Natural killer cell treated with Interleukin-12 subunit alpha and Interleukin-12 subunit beta and Interleukin-15 and Interleukin-18, amount 100 ng/mL, for 72 hours (primary cell): ENCODE data around the gene OR4E1. TPM values are rescaled to one million over a fixed set of nuclear protein-coding genes. Genes with fewer than 3 reads are reported as not detected.
"Not testable (repeated sequence)": the region's sequence is repeated elsewhere in the genome, so short reads cannot be mapped to it uniquely, and the experiment has no call there.

Experiments
- ATAC-seq, 2 donors: fragments of 150-1000 bp; cut with Tn5 transposase in 1 of 2; sonication (Bioruptor Pico), chemical (Tn5 transposase) in 1 of 2; 2 replicates each; pipeline ENCODE4 v1.10.0; 2021
- DNase-seq: peaks from one replicate; pipeline ENCODE4 v3.0.0; 2022; ENCODE audit warnings: low spot score
- H3K27ac Mint-ChIP-seq, 2 donors: 1 replicate in 1 of 2; 2 replicates in 1 of 2; pipeline ENCODE4 v1.8.0; 2022; ENCODE audit warnings: mixed read lengths in 2 of 2, mild to moderate bottlenecking in 1 of 2, moderate library complexity in 1 of 2
- H3K27me3 Mint-ChIP-seq, 2 donors: 1 replicate in 1 of 2; 2 replicates in 1 of 2; pipeline ENCODE4 v1.8.0; 2022; ENCODE audit warnings: mixed read lengths in 2 of 2
- H3K36me3 Mint-ChIP-seq: one replicate; pipeline ENCODE4 v1.8.0; 2022; ENCODE audit warnings: mixed read lengths
- H3K4me1 Mint-ChIP-seq, 2 donors: 1 replicate in 1 of 2; 2 replicates in 1 of 2; pipeline ENCODE4 v1.8.0; 2022; ENCODE audit warnings: low read depth in 2 of 2, mixed read lengths in 2 of 2, mild to moderate bottlenecking in 1 of 2
- H3K4me3 Mint-ChIP-seq: one replicate; pipeline ENCODE4 v1.8.0; 2022; ENCODE audit warnings: mixed read lengths
- H3K9me3 Mint-ChIP-seq: 2 replicates; pipeline ENCODE4 v1.8.0; 2022; ENCODE audit warnings: mixed read lengths
- total RNA-seq, 2 donors: library from RNA; stranded (reverse); gene quantifications; one replicate each; pipeline ENCODE4 v1.2.3, GENCODE V29; 2022

OR4E1 gene, protein sequence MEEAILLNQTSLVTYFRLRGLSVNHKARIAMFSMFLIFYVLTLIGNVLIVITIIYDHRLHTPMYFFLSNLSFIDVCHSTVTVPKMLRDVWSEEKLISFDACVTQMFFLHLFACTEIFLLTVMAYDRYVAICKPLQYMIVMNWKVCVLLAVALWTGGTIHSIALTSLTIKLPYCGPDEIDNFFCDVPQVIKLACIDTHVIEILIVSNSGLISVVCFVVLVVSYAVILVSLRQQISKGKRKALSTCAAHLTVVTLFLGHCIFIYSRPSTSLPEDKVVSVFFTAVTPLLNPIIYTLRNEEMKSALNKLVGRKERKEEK
- total RNA-seq, result not detected

DNA sequence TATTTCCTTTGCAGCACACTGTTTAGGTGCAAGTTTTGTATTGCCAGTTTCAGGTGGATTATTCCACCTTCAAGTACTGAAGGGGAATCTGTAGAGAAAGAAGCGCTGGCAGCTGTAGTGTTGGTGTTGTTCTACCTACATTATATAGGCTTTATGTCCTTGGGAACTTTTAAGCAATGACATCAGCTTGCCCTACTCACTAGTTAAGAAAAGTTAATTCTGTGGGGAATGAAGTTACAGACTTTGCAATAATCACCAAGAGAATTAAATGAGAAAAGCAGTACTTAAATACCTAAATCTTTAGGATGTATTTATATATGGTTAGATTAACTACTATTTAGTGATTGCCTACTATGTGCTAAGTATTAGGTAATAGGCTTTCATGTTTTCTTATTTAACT, at the start of gene OR4E1:
OR4E1 (minus strand) TSS at position 101 of the 400 bp plus-strand sequence. CDS start 2,883 bp downstream, outside the sequence.
- no peak for DNase-seq
- Mint-ChIP-seq H3K36me3 (no peaks in the 10 kb centered on the region), H3K27me3 (peaks cover 20 to 39% of the 10 kb centered on the region in 2 donors), H3K4me3 (no peak within 1 kb of the TSS), H3K9me3 (no peaks in the 10 kb centered on the region), H3K27ac (no peak within 1 kb of the TSS), H3K4me1 (no peaks in the 10 kb centered on the region)
- ATAC-seq, result no peak

- Mint-ChIP-seq H3K4me3 (no peak overlapping the region), H3K9me3 (no peaks in the 10 kb centered on the region), H3K36me3 (no peaks in the 10 kb centered on the region), H3K4me1 (no peaks in the 10 kb centered on the region), H3K27me3 (peaks cover 39 to 62% of the 10 kb centered on the region in 2 donors), H3K27ac (no peak overlapping the region)
- ATAC-seq (no peak), DNase-seq (no peak)
Observed at GRCh38 chr14:21721504-21721903, 47.9 kb upstream of the OR4E1 start.

GRCh38 chr14:21719841-21720240, 46.2 kb upstream of the OR4E1 start:
- no peak overlapping the region for H3K4me3 Mint-ChIP-seq
- no peaks in the 10 kb centered on the region for H3K9me3 Mint-ChIP-seq
- no peak for DNase-seq
- H3K27me3 Mint-ChIP-seq, result peaks cover 41 to 57% of the 10 kb centered on the region in 2 donors
- no peak overlapping the region for H3K27ac Mint-ChIP-seq
- H3K4me1 Mint-ChIP-seq, result no peaks in the 10 kb centered on the region
- ATAC-seq, result no peak
- H3K36me3 Mint-ChIP-seq, result no peaks in the 10 kb centered on the region

DNA sequence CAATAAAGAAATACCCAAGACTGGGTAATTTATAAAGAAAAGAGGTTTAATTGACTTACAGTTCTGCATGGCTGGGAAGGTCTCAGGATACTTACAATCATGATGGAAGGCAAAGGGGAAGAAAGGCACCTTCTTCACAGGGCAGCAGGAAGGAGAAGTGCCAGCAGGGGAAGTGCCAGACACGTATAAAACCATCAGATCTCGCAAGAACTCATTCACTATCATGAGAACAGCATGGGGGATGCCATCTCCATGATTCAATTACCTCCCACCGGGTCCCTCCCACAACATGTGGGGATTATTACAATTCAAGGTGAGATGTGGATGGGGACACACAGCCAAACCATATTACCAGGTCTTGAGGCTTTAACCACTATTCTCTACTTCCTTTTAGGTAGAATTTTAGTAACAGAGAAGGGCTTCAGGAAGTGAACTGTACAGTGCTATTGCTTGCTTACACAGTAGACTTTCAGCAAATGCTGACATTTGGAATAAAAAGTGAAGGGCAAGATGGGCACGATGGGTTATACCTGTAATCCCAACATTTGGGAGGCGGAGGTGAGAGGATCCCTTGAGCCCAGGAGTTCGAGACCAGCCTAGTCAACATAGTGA, 40.8 kb upstream of the OR4E1 start:
- H3K27me3 Mint-ChIP-seq, result peaks cover 37 to 40% of the 10 kb centered on the region in 2 donors
- ATAC-seq (no peak), DNase-seq (no peak)
- H3K27ac Mint-ChIP-seq, result no peak overlapping the region
- no peaks in the 10 kb centered on the region for H3K4me1 Mint-ChIP-seq
- no peaks in the 10 kb centered on the region for H3K9me3 Mint-ChIP-seq
- no peaks in the 10 kb centered on the region for H3K36me3 Mint-ChIP-seq
- no peak overlapping the region for H3K4me3 Mint-ChIP-seq

DNA sequence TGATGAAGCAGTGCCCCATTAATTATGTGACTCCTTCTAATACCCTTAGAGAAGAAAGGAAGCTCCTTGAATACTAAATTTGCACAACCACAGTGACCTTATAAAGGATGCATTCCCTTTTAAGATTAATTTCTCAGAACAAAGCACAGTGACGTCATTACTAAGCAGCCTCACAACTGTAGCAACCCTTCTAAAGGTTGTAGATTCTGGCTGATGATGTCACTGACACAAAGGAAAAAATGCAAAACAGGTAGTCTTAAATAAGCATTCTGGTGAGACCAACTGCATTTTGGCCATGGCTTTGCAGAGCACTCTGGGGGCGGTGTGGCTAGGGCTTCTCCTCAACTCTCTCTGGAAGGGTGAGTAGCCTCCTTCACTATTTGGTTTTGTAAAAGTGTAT, 38.4 kb upstream of the OR4E1 start:
- peaks cover 4% of the 10 kb centered on the region for H3K9me3 Mint-ChIP-seq
- no peak overlapping the region for H3K4me3 Mint-ChIP-seq
- ATAC-seq (no peak), DNase-seq (no peak)
- H3K27me3 Mint-ChIP-seq, result peaks cover 38 to 42% of the 10 kb centered on the region in 2 donors
- H3K27ac Mint-ChIP-seq, result no peak overlapping the region
- no peaks in the 10 kb centered on the region for H3K4me1 Mint-ChIP-seq
- H3K36me3 Mint-ChIP-seq, result no peaks in the 10 kb centered on the region

- Mint-ChIP-seq H3K27ac (no peak overlapping the region), H3K36me3 (peaks cover 5% of the 10 kb centered on the region), H3K9me3 (peaks cover 4% of the 10 kb centered on the region), H3K4me3 (no peak overlapping the region), H3K27me3 (peaks cover 39 to 42% of the 10 kb centered on the region in 2 donors), H3K4me1 (no peaks in the 10 kb centered on the region)
- peak; percentile 64 for DNase-seq
- ATAC-seq, result no peak
Observed at GRCh38 chr14:21711360-21711961, 37.8 kb upstream of the OR4E1 start.

GRCh38 chr14:21704338-21704737, 30.7 kb upstream of the OR4E1 start:
- no peak overlapping the region for H3K27ac Mint-ChIP-seq
- DNase-seq (no peak), ATAC-seq (peak in 1 of 2 donors; percentile 54)
- H3K4me3 Mint-ChIP-seq, result peak overlapping the region; percentile 23
- H3K4me1 Mint-ChIP-seq, result peaks cover 8 to 14% of the 10 kb centered on the region in 2 donors
- H3K36me3 Mint-ChIP-seq, result peaks cover 8% of the 10 kb centered on the region
- H3K9me3 Mint-ChIP-seq, result peaks cover 4% of the 10 kb centered on the region
- H3K27me3 Mint-ChIP-seq, result peaks cover 40 to 68% of the 10 kb centered on the region in 2 donors

- peaks cover 8% of the 10 kb centered on the region for H3K36me3 Mint-ChIP-seq
- peaks cover 38 to 66% of the 10 kb centered on the region in 2 donors for H3K27me3 Mint-ChIP-seq
- DNase-seq (no peak), ATAC-seq (peak; percentile 63 to 90)
- H3K9me3 Mint-ChIP-seq, result no peaks in the 10 kb centered on the region
- peaks cover 8 to 14% of the 10 kb centered on the region in 2 donors for H3K4me1 Mint-ChIP-seq
- peak overlapping the region; percentile 23 for H3K4me3 Mint-ChIP-seq
- no peak overlapping the region for H3K27ac Mint-ChIP-seq
Observed at GRCh38 chr14:21703357-21704326, 30.0 kb upstream of the OR4E1 start.

GRCh38 chr14:21702316-21702715, 28.7 kb upstream of the OR4E1 start:
- no peak for ATAC-seq
- no peak overlapping the region for H3K4me3 Mint-ChIP-seq
- H3K9me3 Mint-ChIP-seq, result no peaks in the 10 kb centered on the region
- peaks cover 31 to 58% of the 10 kb centered on the region in 2 donors for H3K27me3 Mint-ChIP-seq
- no peak overlapping the region for H3K27ac Mint-ChIP-seq
- peaks cover 8% of the 10 kb centered on the region for H3K36me3 Mint-ChIP-seq
- H3K4me1 Mint-ChIP-seq, result peaks cover 8 to 14% of the 10 kb centered on the region in 2 donors
- DNase-seq, result no peak

DNA sequence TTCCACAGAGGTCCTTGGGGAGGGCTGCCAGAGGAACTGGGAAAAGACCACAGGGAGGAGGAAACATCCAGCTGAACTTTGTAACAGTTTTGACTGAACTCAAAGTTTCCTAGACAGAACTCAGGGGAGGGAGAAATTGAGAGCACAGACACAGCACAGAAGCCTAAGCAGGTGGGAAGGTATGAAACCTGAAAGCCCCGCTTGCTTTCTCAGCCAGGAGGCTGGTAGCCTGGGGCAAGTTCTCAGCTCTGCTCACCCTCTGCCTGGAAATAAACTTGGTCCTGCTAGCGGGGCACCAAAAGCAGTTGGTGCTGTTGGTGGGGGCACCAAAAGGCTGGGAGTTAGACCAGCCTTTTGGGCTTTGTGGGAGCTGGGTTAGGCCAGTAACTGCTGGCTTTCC, 25.9 kb upstream of the OR4E1 start:
- H3K27me3 Mint-ChIP-seq, result peaks cover 18 to 37% of the 10 kb centered on the region in 2 donors

GRCh38 chr14:21698538-21698937, 24.9 kb upstream of the OR4E1 start:
- not testable (repeated sequence) for H3K4me3 Mint-ChIP-seq, H3K27ac Mint-ChIP-seq, H3K9me3 Mint-ChIP-seq, H3K36me3 Mint-ChIP-seq, DNase-seq, ATAC-seq, H3K4me1 Mint-ChIP-seq
- H3K27me3 Mint-ChIP-seq, result peaks cover 25 to 28% of the 10 kb centered on the region in 2 donors

More for the DNA sequence above, 25.9 kb upstream of the OR4E1 start:
- Mint-ChIP-seq H3K4me3 (no peak overlapping the region), H3K4me1 (peaks cover 8 to 12% of the 10 kb centered on the region in 2 donors), H3K27ac (no peak overlapping the region), H3K36me3 (no peaks in the 10 kb centered on the region), H3K9me3 (no peaks in the 10 kb centered on the region)
- ATAC-seq (no peak), DNase-seq (no peak)

GRCh38 chr14:21697662-21698061, 24.0 kb upstream of the OR4E1 start:
- H3K27ac Mint-ChIP-seq, H3K36me3 Mint-ChIP-seq, H3K4me1 Mint-ChIP-seq, H3K9me3 Mint-ChIP-seq, ATAC-seq, H3K4me3 Mint-ChIP-seq, DNase-seq: not testable (repeated sequence)
- H3K27me3 Mint-ChIP-seq, result peaks cover 28% of the 10 kb centered on the region in 2 donors

DNA sequence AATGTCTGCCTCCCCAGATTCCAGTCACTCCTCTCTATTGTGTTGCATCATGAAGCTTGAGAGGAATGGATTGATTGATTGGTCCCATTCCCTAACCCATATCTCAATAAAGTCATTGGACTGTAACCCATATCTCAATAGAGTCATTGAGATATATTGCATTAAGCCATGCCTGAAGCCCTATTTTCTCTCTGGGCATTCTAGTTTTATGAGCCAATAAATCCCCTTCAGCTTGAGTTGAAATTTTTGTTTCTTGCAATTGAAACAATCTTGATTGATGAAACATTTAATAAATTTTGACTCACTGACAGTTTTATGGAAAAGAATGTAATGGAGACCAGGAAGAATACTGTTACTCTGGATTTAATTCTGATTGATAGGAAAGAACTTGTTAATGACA, 20.8 kb upstream of the OR4E1 start:
- Mint-ChIP-seq H3K9me3 (no peaks in the 10 kb centered on the region), H3K27ac (no peak overlapping the region), H3K36me3 (no peaks in the 10 kb centered on the region), H3K4me3 (no peak overlapping the region), H3K4me1 (no peaks in the 10 kb centered on the region), H3K27me3 (peaks cover 24 to 43% of the 10 kb centered on the region in 2 donors)
- DNase-seq (no peak), ATAC-seq (no peak)
